Transverse colon (tissue), 3 donors: Measurements from ENCODE around the gene ILKAP.

Experiments used
- POLR2A ChIP-seq: fragments of 450-650 bp; IDR thresholded peaks from one replicate; pipeline ENCODE4 v1.6.1; 2016; ENCODE audit warnings: antibody characterized with exemption, mild to moderate bottlenecking, moderate library complexity
- TF ChIP-seq, protein P1 (sequence below), 5 experiments: fragments of 200-600 bp in 3 of 5; fragments of 450-650 bp in 2 of 5; sonication (generic) in 3 of 5; IDR thresholded peaks; 1 replicate in 2 of 5; 2 replicates in 3 of 5; pipeline ENCODE4 v1.5.1; 2016 to 2017; ENCODE audit warnings: antibody characterized with exemption in 5 of 5, inconsistent platforms in 3 of 5, mild to moderate bottlenecking in 2 of 5, moderate library complexity in 1 of 5

DNA sequence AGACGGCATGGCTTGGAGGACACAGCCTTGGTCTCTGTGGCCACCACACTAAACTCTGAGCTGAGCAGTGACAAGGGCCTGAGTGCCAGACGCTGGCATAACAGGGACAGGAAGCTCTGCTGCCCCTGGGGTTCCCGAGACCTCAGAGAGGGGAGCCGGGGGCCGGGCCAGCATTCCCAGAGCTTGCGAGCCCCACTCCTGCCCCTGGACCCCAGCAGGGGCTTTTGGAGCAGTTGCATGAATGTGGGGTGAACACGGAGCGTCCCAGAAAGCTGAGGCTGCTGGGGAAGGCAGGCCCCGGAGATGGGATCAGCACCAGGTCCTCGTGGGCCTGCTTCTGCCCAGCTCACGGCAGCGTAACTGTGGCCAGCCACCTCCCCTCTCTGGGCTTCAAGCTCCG, 52.3 kb downstream of the ILKAP start:
- TF ChIP-seq POLR2A: no peak
- TF ChIP-seq, protein P1, sequence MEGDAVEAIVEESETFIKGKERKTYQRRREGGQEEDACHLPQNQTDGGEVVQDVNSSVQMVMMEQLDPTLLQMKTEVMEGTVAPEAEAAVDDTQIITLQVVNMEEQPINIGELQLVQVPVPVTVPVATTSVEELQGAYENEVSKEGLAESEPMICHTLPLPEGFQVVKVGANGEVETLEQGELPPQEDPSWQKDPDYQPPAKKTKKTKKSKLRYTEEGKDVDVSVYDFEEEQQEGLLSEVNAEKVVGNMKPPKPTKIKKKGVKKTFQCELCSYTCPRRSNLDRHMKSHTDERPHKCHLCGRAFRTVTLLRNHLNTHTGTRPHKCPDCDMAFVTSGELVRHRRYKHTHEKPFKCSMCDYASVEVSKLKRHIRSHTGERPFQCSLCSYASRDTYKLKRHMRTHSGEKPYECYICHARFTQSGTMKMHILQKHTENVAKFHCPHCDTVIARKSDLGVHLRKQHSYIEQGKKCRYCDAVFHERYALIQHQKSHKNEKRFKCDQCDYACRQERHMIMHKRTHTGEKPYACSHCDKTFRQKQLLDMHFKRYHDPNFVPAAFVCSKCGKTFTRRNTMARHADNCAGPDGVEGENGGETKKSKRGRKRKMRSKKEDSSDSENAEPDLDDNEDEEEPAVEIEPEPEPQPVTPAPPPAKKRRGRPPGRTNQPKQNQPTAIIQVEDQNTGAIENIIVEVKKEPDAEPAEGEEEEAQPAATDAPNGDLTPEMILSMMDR (IDR thresholded peaks at IDR 0.05): no peak
